H1 (cell line): Measurements from ENCODE around the gene DYNLT1. TPM values are rescaled to one million over a fixed set of nuclear protein-coding genes. Genes with fewer than 3 reads are reported as not detected.

ENCODE experiments used
- CTCF ChIA-PET: fragments of 300-600 bp; sonication (Branson Sonifier 250); formaldehyde crosslinking; loops from one replicate; lab custom pipeline; 2021; ENCODE audit not compliant: partially characterized antibody; lab: Charles Lee
- POLR2A ChIA-PET: fragments of 300-600 bp; sonication (Branson Sonifier 250); formaldehyde crosslinking; loops from one replicate; lab custom pipeline; 2021; ENCODE audit warnings: inconsistent platforms; ENCODE audit not compliant: partially characterized antibody; lab: Charles Lee
- DNase-seq, 2 experiments: peaks; one replicate each; pipeline versions ENCODE4 v3.0.0 to v3.0.0-alpha.2; 2010 to 2022; ENCODE audit warnings: low spot score in 2 of 2, low read depth in 1 of 2, mixed read lengths in 1 of 2
- FAIRE-seq: peaks from 2 replicates; lab custom pipeline; 2011; peaks lifted over from hg19 to GRCh38; lab: Jason Lieb, UNC
- H2AFZ ChIP-seq: 2 replicates; pipeline ENCODE4 v1.8.1; 2012; ENCODE audit warnings: low read length, inconsistent platforms
- H2AK5ac ChIP-seq: 2 replicates; pipeline ENCODE4 v1.6.1; 2013; ENCODE audit warnings: low read depth, low read length
- H2BK120ac ChIP-seq: replicated peaks from 2 replicates; pipeline ENCODE3; 2013; ENCODE audit warnings: low read depth, low read length, inconsistent platforms
- H2BK12ac ChIP-seq: 2 replicates; pipeline ENCODE4 v1.6.1; 2013; ENCODE audit warnings: low read depth, low read length
- H2BK15ac ChIP-seq: 2 replicates; pipeline ENCODE4 v1.6.1; 2013; ENCODE audit warnings: low read length
- H2BK20ac ChIP-seq: 2 replicates; pipeline ENCODE4 v1.6.1; 2013; ENCODE audit warnings: low read length
- H2BK5ac ChIP-seq: 2 replicates; pipeline ENCODE4 v1.6.1; 2013; ENCODE audit warnings: low read depth, low read length
- H3K14ac ChIP-seq: 2 replicates; pipeline ENCODE4 v1.6.1; 2013; ENCODE audit warnings: inconsistent platforms; ENCODE audit not compliant: insufficient read length
- H3K18ac ChIP-seq: 2 replicates; pipeline ENCODE4 v1.6.1; 2013; ENCODE audit warnings: low read length; ENCODE audit errors: extremely low read depth
- H3K23ac ChIP-seq: 2 replicates; pipeline ENCODE4 v1.6.1; 2013; ENCODE audit warnings: inconsistent platforms; ENCODE audit not compliant: insufficient read length
- H3K23me2 ChIP-seq: 2 replicates; pipeline ENCODE4 v1.6.1; 2013; ENCODE audit warnings: low read depth, low read length
- H3K27ac ChIP-seq: 2 replicates; pipeline ENCODE4 v1.6.1; 2011; ENCODE audit warnings: low read depth, low read length, inconsistent platforms
- H3K27me3 ChIP-seq, 4 experiments: replicated peaks in 1 of 4; 1 replicate in 1 of 4; 2 replicates in 3 of 4; pipeline versions ENCODE4 v1.6.1 to v1.8.1; 2011 to 2013; ENCODE audit warnings: low read length in 3 of 4, mild to moderate bottlenecking in 3 of 4, inconsistent platforms in 2 of 4, mixed read lengths in 2 of 4, moderate library complexity in 1 of 4; ENCODE audit not compliant: control insufficient read depth in 3 of 4, insufficient read depth in 3 of 4; ENCODE audit errors: extremely low read depth in 1 of 4
- H3K36me3 ChIP-seq, 4 experiments: 2 replicates each; pipeline versions ENCODE4 v1.6.1 to v1.8.1; 2011 to 2013; ENCODE audit warnings: mild to moderate bottlenecking in 4 of 4, low read length in 3 of 4, moderate library complexity in 2 of 4, control low read depth in 1 of 4, inconsistent platforms in 1 of 4; ENCODE audit not compliant: insufficient read depth in 4 of 4, control insufficient read depth in 2 of 4
- H3K4ac ChIP-seq: replicated peaks from 2 replicates; pipeline ENCODE3; 2013; ENCODE audit warnings: low read length, low read depth, mixed read lengths, inconsistent platforms; ENCODE audit not compliant: insufficient read length
- H3K4me1 ChIP-seq, 4 experiments: replicated peaks in 1 of 4; 1 replicate in 1 of 4; 2 replicates in 3 of 4; pipeline versions ENCODE4 v1.6.1 to v1.8.1; 2011 to 2013; ENCODE audit warnings: low read length in 3 of 4, inconsistent platforms in 2 of 4, mixed read lengths in 1 of 4; ENCODE audit not compliant: insufficient read depth in 4 of 4, control insufficient read depth in 3 of 4
- H3K4me2 ChIP-seq, 2 experiments: 2 replicates each; pipeline versions ENCODE4 v1.6.1 to v1.8.1; 2011 to 2013; ENCODE audit warnings: low read depth in 2 of 2, low read length in 2 of 2, control low read depth in 1 of 2, inconsistent platforms in 1 of 2, mild to moderate bottlenecking in 1 of 2; ENCODE audit not compliant: insufficient read depth in 1 of 2
- H3K4me3 ChIP-seq, 4 experiments: fragments of 200-600, 300-600 bp in 1 of 4; sonication (generic), shearing (Covaris generic), sonication (Bioruptor Twin) in 1 of 4; 2 replicates each; pipeline versions ENCODE4 v1.5.1 to v1.8.1; 2011 to 2016; ENCODE audit warnings: low read length in 4 of 4, low read depth in 3 of 4, control low read depth in 2 of 4, inconsistent platforms in 2 of 4, mild to moderate bottlenecking in 2 of 4, mixed read lengths in 1 of 4, moderate library complexity in 1 of 4; ENCODE audit not compliant: insufficient read depth in 2 of 4; ENCODE audit errors: extremely low read depth in 1 of 4
- H3K56ac ChIP-seq: replicated peaks from 2 replicates; pipeline ENCODE3; 2013; ENCODE audit warnings: low read depth, mild to moderate bottlenecking, mixed read lengths, low read length, inconsistent platforms; ENCODE audit not compliant: insufficient read length
- H3K79me1 ChIP-seq: 2 replicates; pipeline ENCODE4 v1.6.1; 2013; ENCODE audit warnings: low read depth, low read length, control low read depth
- H3K79me2 ChIP-seq, 2 experiments: 2 replicates each; pipeline versions ENCODE4 v1.6.1 to v1.8.1; 2012 to 2013; ENCODE audit warnings: low read length in 2 of 2, mild to moderate bottlenecking in 2 of 2, inconsistent platforms in 1 of 2; ENCODE audit not compliant: insufficient read depth in 2 of 2, control insufficient read depth in 1 of 2
- H3K9ac ChIP-seq, 4 experiments: replicated peaks in 1 of 4; 1 replicate in 1 of 4; 2 replicates in 3 of 4; pipeline versions ENCODE4 v1.6.1 to v1.8.1; 2011 to 2013; ENCODE audit warnings: low read depth in 3 of 4, low read length in 3 of 4, control low read depth in 2 of 4, mild to moderate bottlenecking in 2 of 4, moderate library complexity in 2 of 4, inconsistent platforms in 1 of 4; ENCODE audit errors: extremely low read depth in 1 of 4
- H3K9me3 ChIP-seq, 2 experiments: 2 replicates each; pipeline versions ENCODE4 v1.6.1 to v1.8.1; 2012 to 2013; ENCODE audit warnings: mild to moderate bottlenecking in 2 of 2, moderate library complexity in 2 of 2, control low read depth in 1 of 2, inconsistent platforms in 1 of 2, low read depth in 1 of 2, low read length in 1 of 2, mixed read lengths in 1 of 2; ENCODE audit not compliant: insufficient read depth in 2 of 2
- H4K20me1 ChIP-seq, 2 experiments: replicated peaks in 1 of 2; 2 replicates each; pipeline versions ENCODE3 to v1.8.1; 2011 to 2013; ENCODE audit warnings: inconsistent platforms in 2 of 2, low read length in 2 of 2, mild to moderate bottlenecking in 1 of 2; ENCODE audit not compliant: insufficient read depth in 2 of 2, control insufficient read depth in 1 of 2
- H4K5ac ChIP-seq: 2 replicates; pipeline ENCODE4 v1.6.1; 2013; ENCODE audit warnings: low read length, low read depth, mixed read lengths, inconsistent platforms; ENCODE audit not compliant: insufficient read length
- H4K8ac ChIP-seq: 2 replicates; pipeline ENCODE4 v1.8.0; 2013; ENCODE audit warnings: mild to moderate bottlenecking, moderate library complexity, low read length, inconsistent platforms; ENCODE audit not compliant: insufficient read depth; ENCODE audit errors: extremely low read depth
- H4K91ac ChIP-seq: replicated peaks from 2 replicates; pipeline ENCODE3; 2013; ENCODE audit warnings: low read length, mixed read lengths, inconsistent platforms; ENCODE audit not compliant: insufficient read length
- BRCA1 ChIP-seq: IDR thresholded peaks from 2 replicates; pipeline ENCODE4 v1.6.1; 2012; ENCODE audit warnings: low read depth, low read length, improper control_type of control experiment
- CEBPB ChIP-seq: IDR thresholded peaks from 2 replicates; pipeline ENCODE4 v1.6.1; 2012; ENCODE audit warnings: low read depth, low read length
- EP300 ChIP-seq, 2 experiments: IDR thresholded peaks; 1 replicate in 1 of 2; 2 replicates in 1 of 2; pipeline ENCODE4 v1.6.1; 2011 to 2012; ENCODE audit warnings: low read depth in 2 of 2, low read length in 2 of 2, mild to moderate bottlenecking in 2 of 2, borderline replicate concordance in 1 of 2, inconsistent platforms in 1 of 2, moderate library complexity in 1 of 2
- KDM5A ChIP-seq: fragments of 200-600 bp; IDR thresholded peaks from 2 replicates; pipeline ENCODE4 v1.7.1; 2012; ENCODE audit warnings: mild to moderate bottlenecking, low read length, inconsistent platforms, mixed read lengths
- MAX ChIP-seq: IDR thresholded peaks from 2 replicates; pipeline ENCODE4 v1.6.1; 2012; ENCODE audit warnings: inconsistent platforms
- POLR2A ChIP-seq, 2 experiments: IDR thresholded peaks; 1 replicate in 1 of 2; 2 replicates in 1 of 2; pipeline ENCODE4 v1.6.1; 2011; ENCODE audit warnings: low read depth in 2 of 2, low read length in 2 of 2, mild to moderate bottlenecking in 2 of 2; ENCODE audit errors: control extremely low read depth in 1 of 2
- SP1 ChIP-seq: IDR thresholded peaks from 2 replicates; pipeline ENCODE4 v1.6.1; 2011; ENCODE audit warnings: low read depth, low read length
- TAF7 ChIP-seq: optimal IDR thresholded peaks from 2 replicates; pipeline ENCODE3; 2011; ENCODE audit warnings: low read depth, mild to moderate bottlenecking, inconsistent platforms, low read length, moderate library complexity, borderline replicate concordance
- YY1 ChIP-seq: IDR thresholded peaks from 2 replicates; pipeline ENCODE4 v1.6.1; 2011; ENCODE audit warnings: low read depth, mild to moderate bottlenecking, low read length
- WGBS, 2 experiments: shearing (Covaris generic) in 1 of 2; methylation state at CpG; one replicate each; pipeline versions ENCODE4 v1.1.6 to v1.1.7; 2013 to 2015; ENCODE audit warnings: low lambda C conversion rate in 2 of 2, mixed read lengths in 2 of 2, inconsistent platforms in 1 of 2, low coverage in 1 of 2, missing lambda C conversion rate in 1 of 2; ENCODE audit not compliant: insufficient replicate concordance in 2 of 2, insufficient coverage in 1 of 2, insufficient read length in 1 of 2; ENCODE audit errors: extremely low coverage in 1 of 2, missing lambda C conversion rate in 1 of 2; 5-methylcytosine and 5-hydroxymethylcytosine counted together
- polyA plus RNA-seq, 7 experiments: library from polyadenylated mRNA; depleted of rRNA in 3 of 7; stranded (reverse) in 5 of 7; unstranded in 2 of 7; fragments of >200 nt in 5 of 7; fragments of 200-250 nt in 2 of 7; gene quantifications; 1 replicate in 5 of 7; 2 replicates in 1 of 7; 4 replicates in 1 of 7; pipeline versions ENCODE4 v1.2.1 to v1.2.3, GENCODE V29; 2011 to 2013; ENCODE audit warnings: missing spikeins in 2 of 7, mixed read lengths in 2 of 7
- total RNA-seq: library from RNA; stranded (reverse); fragmentation: NEBNext Ultra II Directional; extraction: Animal tissue kit (Norgen Biotek cat#: 25700); gene quantifications from 2 replicates; pipeline ENCODE4 v1.2.1, GENCODE V29; 2021

Gene DYNLT1
- total and polyA plus RNA-seq, 2 of the 8 experiments (the other 6 are each of a cell fraction or from before 2014, with no cell fraction given) = 119 to 245 TPM

- Histone ChIP-seq H2BK5ac (no peak overlapping the region), H3K23ac (no peak overlapping the region), H3K4ac (no peak overlapping the region), H3K79me1 (no peaks in the 10 kb centered on the region; the same call in 1 of the 2 replicates), H3K9ac (no peak overlapping the region), H3K18ac (no peak overlapping the region), H2BK20ac (no peak overlapping the region), H3K9me3 (no peaks in the 10 kb centered on the region), H2AK5ac (no peak overlapping the region), H3K27ac (no peak overlapping the region), H2BK15ac (no peak overlapping the region), H3K4me1 (peaks cover 7 to 15% (median 10%) of the 10 kb centered on the region in 4 experiments; a peak in 5 of 7 replicates), H3K4me3 (no peak overlapping the region), H4K8ac (no peak overlapping the region), H3K27me3 (no peaks in the 10 kb centered on the region), H3K36me3 (peaks cover 17 to 40% (median 31%) of the 10 kb centered on the region in 4 experiments), H2BK120ac (no peak overlapping the region), H4K20me1 (peaks cover under 1 to 4% of the 10 kb centered on the region in 2 experiments), H3K23me2 (no peaks in the 10 kb centered on the region), H3K14ac (no peak overlapping the region), H2AFZ (no peak overlapping the region), H2BK12ac (no peak overlapping the region), H4K5ac (no peak overlapping the region), H4K91ac (no peak overlapping the region), H3K79me2 (peaks cover 0 to 2% of the 10 kb centered on the region in 2 experiments; a peak in 1 of 4 replicates), H3K56ac (no peak overlapping the region), H3K4me2 (no peak overlapping the region)
- 92% methylated on average over 12 of the region's 12 CpGs; no CpG with 5 or more reads in 1 of the 2 experiments for WGBS, 2 experiments
- DNase-seq (no peak), FAIRE-seq (no peak)
- CTCF ChIA-PET = interaction anchor here (0.7 to 2.2 kb wide), 6 partner anchors 8 to 1031 kb away, joined by 3 to 6 read pairs (median 4); no protein-coding TSS in a partner anchor
- POLR2A ChIA-PET = no interaction called here
- TF ChIP-seq BRCA1 (no peak), MAX (no peak), CEBPB (no peak), EP300 (IDR thresholded peaks at IDR 0.05; ENCODE audit: borderline replicate concordance in 1 of 2, low read depth in 2 of 2, low read length in 2 of 2) (no peak), SP1 (no peak), TAF7 (no peak), YY1 (no peak), KDM5A (no peak), POLR2A (IDR thresholded peaks at IDR 0.05; ENCODE audit: control extremely low read depth in 1 of 2, low read depth in 2 of 2, low read length in 2 of 2) (no peak)
These were observed 36.3 kb downstream of the DYNLT1 start for GRCh38 chr6:158608221-158608620.
